ENCODE results near the gene HNRNPF. TPM values are rescaled to one million over a fixed set of nuclear protein-coding genes. Genes with fewer than 3 reads are reported as not detected.
"Not testable (repeated sequence)": the region's sequence is repeated elsewhere in the genome, so short reads cannot be mapped to it uniquely, and the experiment has no call there.

Gene HNRNPF
- total and polyA plus RNA-seq, 2 donors = 136 to 235 TPM

DNA sequence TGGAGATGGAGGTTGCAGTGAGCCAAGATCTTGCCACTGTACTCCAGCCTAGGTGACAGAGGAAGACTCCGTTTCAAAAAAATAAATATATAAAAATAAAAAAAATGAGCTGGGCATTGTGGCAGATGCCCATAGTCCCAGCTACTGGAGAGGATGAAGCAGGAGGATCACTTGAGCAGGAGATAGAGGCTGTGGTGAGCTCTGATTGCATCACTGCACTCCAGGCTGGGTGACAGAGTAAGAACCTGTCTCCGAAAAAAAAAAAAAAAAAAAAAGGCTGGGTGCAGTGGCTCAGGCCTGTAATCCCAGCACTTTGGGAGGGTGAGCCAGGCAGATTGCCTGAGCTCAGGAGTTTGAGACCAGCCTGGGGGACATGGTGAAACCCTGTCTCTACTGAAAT is 39.8 kb upstream of the HNRNPF start:
- Histone ChIP-seq H3K27me3 (ENCODE audit: control insufficient read depth in 2 of 2, insufficient read depth in 1 of 2, low read length in 1 of 2) (no peaks in the 10 kb centered on the region), H3K4me3 (ENCODE audit: low read length in 2 of 2) (no peak overlapping the region), H3K27ac (ENCODE audit: low read depth in 1 of 2, low read length in 1 of 2) (no peak overlapping the region), H3K36me3 (ENCODE audit: control insufficient read depth in 2 of 2, insufficient read depth in 2 of 2, low read length in 1 of 2) (no peaks in the 10 kb centered on the region), H3K9me3 (ENCODE audit: control insufficient read depth in 2 of 2, insufficient read depth in 1 of 2, low read length in 1 of 2) (peaks cover 1 to 16% of the 10 kb centered on the region in 2 donors), H3K4me1 (ENCODE audit: control insufficient read depth in 2 of 2, insufficient read depth in 2 of 2, low read length in 2 of 2) (peaks cover 19 to 30% of the 10 kb centered on the region in 2 donors)
- DNase-seq (ENCODE audit: low read depth in 6 of 9, low spot score in 9 of 9) = no peak
- WGBS = 95% methylated on average over 2 of the region's 2 CpGs

DNA sequence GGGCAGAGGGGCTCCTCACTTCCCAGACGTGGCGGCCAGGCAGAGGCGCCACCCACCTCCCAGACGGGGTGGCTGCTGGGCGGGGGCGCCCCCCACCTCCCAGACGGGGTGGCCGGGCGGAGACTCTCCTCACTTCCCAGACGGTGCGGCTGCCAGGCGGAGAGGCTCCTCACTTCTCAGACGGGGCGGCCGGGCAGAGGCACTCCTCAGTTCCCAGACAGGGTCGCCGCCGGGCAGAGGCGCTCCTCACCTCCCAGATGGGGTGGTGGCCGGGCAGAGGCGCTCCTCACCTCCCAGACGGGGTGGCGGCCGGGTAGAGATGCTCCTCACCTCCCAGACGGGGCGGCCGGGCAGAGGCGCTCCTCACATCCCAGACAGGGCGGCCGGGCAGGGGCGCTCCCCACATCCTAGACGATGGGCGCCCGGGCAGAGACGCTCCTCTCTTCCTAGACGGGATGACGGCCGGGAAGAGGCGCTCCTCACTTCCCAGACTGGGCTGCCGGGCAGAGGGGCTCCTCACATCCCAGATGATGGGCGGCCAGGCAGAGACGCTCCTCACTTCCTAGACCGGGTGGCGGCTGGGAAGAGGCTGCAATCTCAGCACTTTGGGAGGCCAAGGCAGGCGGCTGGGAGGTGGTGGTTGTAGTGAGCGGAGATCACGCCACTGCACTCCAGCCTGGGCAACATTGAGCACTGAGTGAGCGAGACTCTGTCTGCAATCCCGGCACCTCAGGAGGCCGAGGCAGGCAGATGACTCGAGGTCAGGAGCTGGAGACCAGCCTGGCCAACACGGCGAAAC is 37.4 kb upstream of the HNRNPF start:
- H3K9me3 ChIP-seq (ENCODE audit: control insufficient read depth in 2 of 2, insufficient read depth in 1 of 2, low read length in 1 of 2) = peaks cover 1 to 16% of the 10 kb centered on the region in 2 donors
- H3K36me3 ChIP-seq (ENCODE audit: control insufficient read depth in 2 of 2, insufficient read depth in 2 of 2, low read length in 1 of 2); H3K4me1 ChIP-seq (ENCODE audit: control insufficient read depth in 2 of 2, insufficient read depth in 2 of 2, low read length in 2 of 2); DNase-seq (ENCODE audit: low read depth in 6 of 9, low spot score in 9 of 9); H3K4me3 ChIP-seq (ENCODE audit: low read length in 2 of 2); H3K27me3 ChIP-seq (ENCODE audit: control insufficient read depth in 2 of 2, insufficient read depth in 1 of 2, low read length in 1 of 2); H3K27ac ChIP-seq (ENCODE audit: low read depth in 1 of 2, low read length in 1 of 2): not testable (repeated sequence)
- 96% methylated on average over 53 of the region's 53 CpGs for WGBS

DNA sequence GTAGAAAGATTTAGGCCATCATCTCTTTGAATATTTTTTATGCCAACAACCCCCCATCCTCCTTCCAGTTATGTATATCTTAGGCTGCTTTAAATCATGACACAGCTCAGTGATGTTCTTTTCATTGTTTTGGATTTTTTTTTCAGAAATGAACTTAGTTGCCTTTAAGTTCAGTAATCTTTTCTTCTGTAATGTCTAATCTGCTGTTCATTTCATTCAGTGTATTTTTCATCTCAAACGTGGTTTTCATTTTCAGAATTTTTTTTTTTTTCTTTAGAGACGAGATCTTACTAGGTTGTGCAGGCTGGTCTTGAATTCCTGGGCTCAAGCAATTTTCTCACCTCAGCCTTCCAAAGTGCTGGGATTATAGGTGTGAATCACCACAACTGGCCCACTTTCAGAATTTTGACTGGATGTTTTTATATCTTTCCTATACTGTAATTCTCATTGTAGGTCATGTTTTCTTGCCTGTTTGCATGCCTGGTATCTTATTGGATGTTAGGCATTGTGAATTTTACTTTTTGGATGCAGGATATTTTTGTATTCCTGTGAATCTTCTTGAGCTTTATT is 36.0 kb upstream of the HNRNPF start:
- Histone ChIP-seq H3K36me3 (ENCODE audit: control insufficient read depth in 2 of 2, insufficient read depth in 2 of 2, low read length in 1 of 2) (no peaks in the 10 kb centered on the region), H3K27me3 (ENCODE audit: control insufficient read depth in 2 of 2, insufficient read depth in 1 of 2, low read length in 1 of 2) (no peaks in the 10 kb centered on the region), H3K27ac (ENCODE audit: low read depth in 1 of 2, low read length in 1 of 2) (no peak overlapping the region), H3K9me3 (ENCODE audit: control insufficient read depth in 2 of 2, insufficient read depth in 1 of 2, low read length in 1 of 2) (peaks cover 1 to 16% of the 10 kb centered on the region in 2 donors), H3K4me1 (ENCODE audit: control insufficient read depth in 2 of 2, insufficient read depth in 2 of 2, low read length in 2 of 2) (no peaks in the 10 kb centered on the region), H3K4me3 (ENCODE audit: low read length in 2 of 2) (no peak overlapping the region)
- DNase-seq (ENCODE audit: low read depth in 6 of 9, low spot score in 9 of 9) = no peak
- 93% methylated on average over 2 of the region's 2 CpGs for WGBS

DNA sequence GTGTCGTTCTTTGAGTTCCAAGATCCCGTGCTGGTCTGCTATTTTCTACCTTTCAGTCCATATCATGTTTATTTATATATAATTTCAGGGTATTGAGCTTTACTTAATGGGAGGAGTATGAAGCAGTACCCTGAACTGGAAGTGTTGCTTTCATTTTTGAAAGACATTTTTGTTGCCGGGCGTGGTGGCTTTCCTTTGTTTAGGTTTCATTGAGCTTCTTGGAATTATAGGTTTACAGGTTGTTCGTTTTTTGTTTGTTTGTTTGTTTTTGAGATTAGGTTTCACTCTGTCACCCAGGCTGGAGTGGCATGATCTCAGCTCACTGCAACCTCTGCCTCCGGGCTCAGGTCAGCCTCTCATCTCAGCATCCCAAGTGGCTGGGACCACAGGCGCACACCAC is 35.3 kb upstream of the HNRNPF start:
- DNase-seq (ENCODE audit: low read depth in 6 of 9, low spot score in 9 of 9) = no peak
- no peak overlapping the region for H3K27ac ChIP-seq (ENCODE audit: low read depth in 1 of 2, low read length in 1 of 2)
- WGBS = 92% methylated on average over 7 of the region's 7 CpGs

DNA sequence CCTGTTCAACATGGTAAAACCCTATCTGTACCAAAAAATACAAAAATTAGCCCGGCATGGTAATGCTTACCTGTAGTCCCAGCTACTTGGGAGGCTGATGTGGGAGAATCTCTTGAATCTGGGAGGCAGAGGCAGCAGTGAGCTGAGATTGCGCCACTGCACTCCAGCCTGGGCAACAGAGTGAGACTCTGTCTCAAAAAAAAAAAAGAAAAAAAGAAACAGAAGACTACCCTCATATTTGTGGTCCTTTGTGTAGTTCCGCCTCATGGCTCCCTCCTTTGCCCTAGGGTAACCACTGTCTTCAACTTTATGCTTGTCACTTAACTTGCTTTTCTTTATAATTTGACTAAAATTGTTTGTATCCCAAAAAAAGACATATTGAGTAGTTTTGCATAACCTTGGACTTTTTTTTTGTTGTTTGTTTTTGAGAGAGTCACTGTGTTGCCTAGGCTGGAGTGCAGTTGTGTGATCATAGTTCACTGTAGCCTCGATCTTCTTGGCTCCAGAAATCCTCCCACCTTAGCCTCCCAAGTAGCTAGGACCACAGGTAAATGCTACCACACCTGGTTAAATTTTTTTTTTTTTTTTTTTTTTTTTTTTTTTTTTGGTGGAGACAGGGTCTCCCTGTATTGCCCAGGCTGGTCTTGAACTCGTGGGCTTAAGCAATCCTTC is 31.6 kb upstream of the HNRNPF start:
- Histone ChIP-seq H3K9me3 (ENCODE audit: control insufficient read depth in 2 of 2, insufficient read depth in 1 of 2, low read length in 1 of 2) (peaks cover 1 to 4% of the 10 kb centered on the region in 2 donors), H3K36me3 (ENCODE audit: control insufficient read depth in 2 of 2, insufficient read depth in 2 of 2, low read length in 1 of 2) (no peaks in the 10 kb centered on the region), H3K4me3 (ENCODE audit: low read length in 2 of 2) (no peak overlapping the region), H3K27ac (ENCODE audit: low read depth in 1 of 2, low read length in 1 of 2) (no peak overlapping the region), H3K4me1 (ENCODE audit: control insufficient read depth in 2 of 2, insufficient read depth in 2 of 2, low read length in 2 of 2) (peaks cover 3% of the 10 kb centered on the region in 2 donors), H3K27me3 (ENCODE audit: control insufficient read depth in 2 of 2, insufficient read depth in 1 of 2, low read length in 1 of 2) (no peaks in the 10 kb centered on the region)
- 95% methylated on average over 5 of the region's 5 CpGs for WGBS
- no peak for DNase-seq (ENCODE audit: low read depth in 6 of 9, low spot score in 9 of 9)

More for the DNA sequence above, 35.3 kb upstream of the HNRNPF start:
- Histone ChIP-seq H3K9me3 (ENCODE audit: control insufficient read depth in 2 of 2, insufficient read depth in 1 of 2, low read length in 1 of 2) (peaks cover 1 to 16% of the 10 kb centered on the region in 2 donors), H3K36me3 (ENCODE audit: control insufficient read depth in 2 of 2, insufficient read depth in 2 of 2, low read length in 1 of 2) (no peaks in the 10 kb centered on the region), H3K4me1 (ENCODE audit: control insufficient read depth in 2 of 2, insufficient read depth in 2 of 2, low read length in 2 of 2) (no peaks in the 10 kb centered on the region), H3K4me3 (ENCODE audit: low read length in 2 of 2) (no peak overlapping the region), H3K27me3 (ENCODE audit: control insufficient read depth in 2 of 2, insufficient read depth in 1 of 2, low read length in 1 of 2) (no peaks in the 10 kb centered on the region)

DNA sequence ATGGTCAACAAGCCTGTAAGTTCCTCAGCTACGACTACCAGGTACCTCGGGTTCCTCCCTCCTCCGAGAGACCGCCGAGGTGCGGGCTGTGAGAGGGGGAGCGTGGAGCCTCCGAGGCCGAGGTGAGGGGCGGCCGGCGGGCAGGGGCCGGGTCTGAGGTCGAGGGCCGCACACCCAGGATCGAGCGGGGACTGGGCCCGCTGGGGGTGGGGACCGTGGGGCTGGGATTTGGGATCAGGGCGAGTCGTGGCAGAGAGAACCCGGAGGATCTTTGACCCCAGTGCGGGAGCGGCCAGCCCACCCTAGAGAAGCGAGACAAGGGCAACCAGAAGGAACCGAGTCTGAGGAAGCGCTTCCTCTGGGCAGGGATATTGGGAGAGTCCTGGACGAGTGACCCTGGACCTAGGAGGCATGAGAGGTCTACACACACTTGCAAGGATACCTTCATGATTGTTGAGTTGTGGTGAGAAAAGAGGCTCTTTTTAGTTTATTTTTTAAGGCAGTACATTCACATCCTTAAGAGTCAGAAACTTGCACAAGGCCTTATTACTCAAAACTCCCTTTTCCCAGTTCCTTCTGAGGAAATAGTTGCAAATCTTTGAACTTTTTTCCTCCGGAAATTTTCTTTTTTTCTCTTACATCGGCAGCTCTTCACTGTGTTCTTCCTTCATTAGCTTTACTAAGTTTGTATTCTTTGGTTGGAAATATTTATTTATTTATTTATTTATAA is 28.3 kb upstream of the HNRNPF start:
- peak in 1 of 9 donors; percentile 38 for DNase-seq (ENCODE audit: low read depth in 6 of 9, low spot score in 9 of 9)
- WGBS = 18% methylated on average over 30 of the region's 30 CpGs
- H3K27me3 ChIP-seq (ENCODE audit: control insufficient read depth in 2 of 2, insufficient read depth in 1 of 2, low read length in 1 of 2) = no peaks in the 10 kb centered on the region

DNA sequence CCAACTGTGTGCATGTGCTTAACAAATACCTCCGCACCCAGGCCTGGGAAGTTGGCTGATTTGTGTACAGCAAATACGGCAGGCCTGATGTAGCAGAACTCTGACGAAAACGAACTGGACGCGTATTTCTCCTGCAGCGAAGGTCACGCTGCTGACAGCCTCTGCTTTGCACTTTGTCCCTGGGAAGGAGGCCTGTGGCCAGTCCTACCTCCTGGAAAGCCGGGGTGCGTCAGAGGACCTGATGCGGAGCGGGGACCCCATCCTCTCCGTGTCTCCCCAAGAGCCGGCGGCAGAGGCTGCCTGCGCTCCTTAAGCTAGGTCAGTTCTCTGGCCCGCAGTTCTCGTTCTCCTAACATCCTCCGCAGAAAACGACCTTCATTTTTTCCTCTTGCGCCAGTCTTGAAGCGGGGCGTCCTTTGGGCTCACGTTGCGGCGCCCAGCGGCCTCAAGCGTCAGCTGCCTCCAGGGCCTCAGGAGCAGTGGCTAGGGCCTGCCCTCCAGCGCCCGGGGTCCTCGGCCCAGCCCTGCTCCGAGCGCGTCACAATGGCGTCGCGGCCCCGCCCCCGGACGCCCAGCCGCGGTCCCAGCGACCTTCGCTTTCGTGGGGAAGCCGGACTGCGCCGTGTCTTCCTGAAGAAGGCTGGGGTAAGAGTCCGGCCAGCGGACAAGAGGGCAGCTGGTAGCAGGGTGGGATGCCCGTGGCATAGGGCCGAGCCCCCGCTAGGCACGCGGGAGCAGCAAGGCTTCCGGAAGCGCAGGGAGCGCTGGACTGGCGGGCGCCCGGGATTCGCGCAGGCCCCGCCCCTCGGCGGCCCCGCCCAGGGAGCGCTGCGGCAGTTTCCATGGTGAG is 27.5 kb upstream of the HNRNPF start, which contains the start of gene ZNF487:
Gene ZNF487 (plus strand): TSS at position 821 of the 850 bp plus-strand sequence. CDS start 38,703 bp downstream, outside the sequence.
- DNase-seq (ENCODE audit: low read depth in 6 of 9, low spot score in 9 of 9) = peak in 7 of 9 donors; percentile 78 to 92 (median 82)
- Histone ChIP-seq H3K4me3 (ENCODE audit: low read length in 2 of 2) (peak within 1 kb of the TSS; percentile 68 to 95), H3K36me3 (ENCODE audit: control insufficient read depth in 2 of 2, insufficient read depth in 2 of 2, low read length in 1 of 2) (no peaks in the 10 kb centered on the region), H3K27me3 (ENCODE audit: control insufficient read depth in 2 of 2, insufficient read depth in 1 of 2, low read length in 1 of 2) (no peaks in the 10 kb centered on the region), H3K4me1 (ENCODE audit: control insufficient read depth in 2 of 2, insufficient read depth in 2 of 2, low read length in 2 of 2) (peaks cover 3% of the 10 kb centered on the region in 2 donors), H3K9me3 (ENCODE audit: control insufficient read depth in 2 of 2, insufficient read depth in 1 of 2, low read length in 1 of 2) (no peaks in the 10 kb centered on the region), H3K27ac (ENCODE audit: low read depth in 1 of 2, low read length in 1 of 2) (peak within 1 kb of the TSS; percentile 88 to 96)
- WGBS = 1% methylated on average over 69 of the region's 69 CpGs

More for the DNA sequence above, 28.3 kb upstream of the HNRNPF start:
- Histone ChIP-seq H3K36me3 (ENCODE audit: control insufficient read depth in 2 of 2, insufficient read depth in 2 of 2, low read length in 1 of 2) (no peaks in the 10 kb centered on the region), H3K27ac (ENCODE audit: low read depth in 1 of 2, low read length in 1 of 2) (peak overlapping the region; percentile 88 to 96), H3K4me3 (ENCODE audit: low read length in 2 of 2) (peak overlapping the region; percentile 68 to 95), H3K9me3 (ENCODE audit: control insufficient read depth in 2 of 2, insufficient read depth in 1 of 2, low read length in 1 of 2) (no peaks in the 10 kb centered on the region), H3K4me1 (ENCODE audit: control insufficient read depth in 2 of 2, insufficient read depth in 2 of 2, low read length in 2 of 2) (peaks cover 3% of the 10 kb centered on the region in 2 donors)

DNA sequence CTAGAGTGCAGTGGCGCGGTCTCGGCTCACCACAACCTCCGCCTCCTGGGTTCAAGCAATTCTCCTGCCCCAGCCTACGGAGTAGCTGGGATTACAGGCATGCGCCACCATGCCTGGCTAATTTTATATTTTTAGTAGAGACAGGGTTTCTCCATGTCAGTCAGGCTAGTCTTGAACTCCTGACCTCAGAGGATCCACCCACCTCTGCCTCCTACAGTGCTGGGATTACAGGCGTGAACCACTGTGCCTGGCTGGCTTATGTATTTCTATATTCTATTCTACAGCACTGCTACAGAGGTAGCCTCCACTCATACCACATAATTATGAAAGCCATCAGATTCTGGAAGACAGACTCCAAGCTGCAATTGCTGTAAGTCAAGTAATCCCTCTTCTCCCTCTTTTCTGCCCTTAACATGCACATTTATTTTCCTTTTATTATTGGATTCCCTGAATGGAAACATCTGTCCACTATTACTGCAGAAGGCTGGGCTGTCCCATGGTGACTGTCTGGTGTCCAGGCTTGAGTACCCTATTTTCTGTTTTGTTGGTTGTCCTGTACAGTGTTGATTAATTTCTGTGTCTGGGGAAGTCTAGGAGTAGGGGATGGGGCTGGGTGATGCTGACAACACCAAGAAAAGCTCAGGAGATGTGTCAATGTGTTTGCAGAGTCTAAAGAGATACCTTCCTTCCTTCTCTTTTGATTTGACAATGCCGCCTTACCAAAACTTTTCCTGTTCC is 22.1 kb upstream of the HNRNPF start:
- DNase-seq (ENCODE audit: low read depth in 6 of 9, low spot score in 9 of 9) = no peak
- Histone ChIP-seq H3K9me3 (ENCODE audit: control insufficient read depth in 2 of 2, insufficient read depth in 1 of 2, low read length in 1 of 2) (no peaks in the 10 kb centered on the region), H3K36me3 (ENCODE audit: control insufficient read depth in 2 of 2, insufficient read depth in 2 of 2, low read length in 1 of 2) (no peaks in the 10 kb centered on the region), H3K27ac (ENCODE audit: low read depth in 1 of 2, low read length in 1 of 2) (peak overlapping the region in 1 of 2 donors; percentile 15), H3K4me3 (ENCODE audit: low read length in 2 of 2) (no peak overlapping the region), H3K4me1 (ENCODE audit: control insufficient read depth in 2 of 2, insufficient read depth in 2 of 2, low read length in 2 of 2) (peaks cover 0 to 3% of the 10 kb centered on the region in 2 donors), H3K27me3 (ENCODE audit: control insufficient read depth in 2 of 2, insufficient read depth in 1 of 2, low read length in 1 of 2) (no peaks in the 10 kb centered on the region)
- 97% methylated on average over 8 of the region's 8 CpGs for WGBS
